Neural cell (in vitro differentiated cells): ENCODE data around the gene KSR2.

Experiments used
- EP300 ChIP-seq: fragments of 450-650 bp; conservative IDR thresholded peaks from 2 replicates; pipeline ENCODE4 v1.6.1; 2014; ENCODE audit warnings: antibody characterized with exemption, mild to moderate bottlenecking, moderate library complexity; ENCODE audit not compliant: poor library complexity, severe bottlenecking
- EZH2 ChIP-seq: fragments of 200-600, 300-800 bp; shearing (Covaris generic), sonication (generic); IDR thresholded peaks from 2 replicates; pipeline ENCODE4 v1.6.1; 2014; ENCODE audit warnings: antibody characterized with exemption, low read length, borderline replicate concordance, mild to moderate bottlenecking; ENCODE audit not compliant: insufficient read depth, poor library complexity, severe bottlenecking
- MXI1 ChIP-seq: fragments of 450-650 bp; conservative IDR thresholded peaks from 2 replicates; pipeline ENCODE4 v1.6.1; 2014; ENCODE audit warnings: antibody characterized with exemption, mild to moderate bottlenecking; ENCODE audit not compliant: poor library complexity, severe bottlenecking
- POLR2AphosphoS5 ChIP-seq: IDR thresholded peaks from 2 replicates; pipeline ENCODE4 v1.6.1; 2012
- SMC3 ChIP-seq: fragments of 450-650 bp; conservative IDR thresholded peaks from 2 replicates; pipeline ENCODE4 v1.6.1; 2014; ENCODE audit warnings: antibody characterized with exemption, mild to moderate bottlenecking, moderate library complexity; ENCODE audit not compliant: poor library complexity
- TF ChIP-seq, protein P1 (sequence below): fragments of 450-650 bp; IDR thresholded peaks from 2 replicates; pipeline ENCODE4 v1.5.1; 2014; ENCODE audit warnings: antibody characterized with exemption, mild to moderate bottlenecking, moderate library complexity; ENCODE audit not compliant: poor library complexity, severe bottlenecking

DNA sequence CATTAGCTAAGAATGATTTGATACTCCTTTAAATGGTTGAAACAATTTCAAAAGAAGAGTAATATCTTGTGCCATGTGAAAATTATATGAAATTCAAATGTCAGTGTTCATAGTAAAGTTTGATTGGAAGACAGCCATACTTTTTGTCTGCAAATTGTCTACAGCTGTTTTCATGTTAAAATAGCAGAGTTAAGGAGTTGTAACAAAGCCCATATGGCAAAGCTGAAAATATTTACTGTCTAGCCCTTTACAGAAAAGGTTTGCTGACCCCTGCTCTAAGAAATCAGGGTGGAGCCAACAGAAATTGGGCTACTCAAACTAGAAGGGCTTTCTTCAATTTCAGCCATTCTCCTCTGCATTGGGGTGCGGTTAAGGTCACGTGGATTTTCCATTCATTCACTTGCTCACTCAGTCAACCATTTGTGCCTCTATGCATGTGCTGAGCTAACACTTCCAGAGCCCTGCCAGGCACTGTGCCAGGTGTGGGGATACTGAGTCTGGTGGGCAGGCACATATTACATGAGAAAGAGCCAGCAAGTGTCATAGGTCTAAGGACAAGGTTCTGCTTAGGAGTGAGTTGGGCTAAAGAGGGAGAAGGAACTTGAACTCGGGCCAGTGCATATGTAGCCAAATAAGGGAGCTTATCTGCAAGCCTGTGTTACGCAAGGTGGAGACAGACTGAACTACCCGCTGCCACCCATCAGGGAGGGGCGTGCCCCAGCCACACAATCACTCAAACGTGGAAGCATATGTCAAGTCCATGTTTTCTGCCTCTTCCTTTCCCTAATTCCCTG lies 467.5 kb downstream of the KSR2 start:
- TF ChIP-seq, protein P1, sequence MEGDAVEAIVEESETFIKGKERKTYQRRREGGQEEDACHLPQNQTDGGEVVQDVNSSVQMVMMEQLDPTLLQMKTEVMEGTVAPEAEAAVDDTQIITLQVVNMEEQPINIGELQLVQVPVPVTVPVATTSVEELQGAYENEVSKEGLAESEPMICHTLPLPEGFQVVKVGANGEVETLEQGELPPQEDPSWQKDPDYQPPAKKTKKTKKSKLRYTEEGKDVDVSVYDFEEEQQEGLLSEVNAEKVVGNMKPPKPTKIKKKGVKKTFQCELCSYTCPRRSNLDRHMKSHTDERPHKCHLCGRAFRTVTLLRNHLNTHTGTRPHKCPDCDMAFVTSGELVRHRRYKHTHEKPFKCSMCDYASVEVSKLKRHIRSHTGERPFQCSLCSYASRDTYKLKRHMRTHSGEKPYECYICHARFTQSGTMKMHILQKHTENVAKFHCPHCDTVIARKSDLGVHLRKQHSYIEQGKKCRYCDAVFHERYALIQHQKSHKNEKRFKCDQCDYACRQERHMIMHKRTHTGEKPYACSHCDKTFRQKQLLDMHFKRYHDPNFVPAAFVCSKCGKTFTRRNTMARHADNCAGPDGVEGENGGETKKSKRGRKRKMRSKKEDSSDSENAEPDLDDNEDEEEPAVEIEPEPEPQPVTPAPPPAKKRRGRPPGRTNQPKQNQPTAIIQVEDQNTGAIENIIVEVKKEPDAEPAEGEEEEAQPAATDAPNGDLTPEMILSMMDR = no peak
- TF ChIP-seq EZH2 (no peak), POLR2AphosphoS5 (no peak), EP300 (no peak), SMC3 (no peak), MXI1 (no peak)
